Measurements from ENCODE around the gene ACIN1.

DNA sequence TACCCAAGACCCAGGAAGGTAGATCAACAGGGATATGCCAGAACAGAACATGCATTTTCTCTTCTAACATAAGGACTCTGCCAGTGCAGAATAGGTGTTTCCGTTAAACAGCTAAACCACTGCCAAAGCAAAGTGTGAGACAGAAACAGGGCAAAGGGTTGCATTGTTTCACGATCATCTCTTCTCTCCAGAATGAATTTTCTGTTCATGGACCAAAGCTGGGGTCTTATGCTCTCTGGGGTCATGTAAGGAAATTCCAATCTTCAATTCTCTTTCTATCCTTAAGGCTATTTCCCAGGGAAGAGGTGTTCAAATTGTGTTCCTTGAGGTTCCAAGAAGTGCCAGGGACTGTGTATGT lies 71.2 kb downstream of the ACIN1 start:
- TF ChIP-seq, protein P1, sequence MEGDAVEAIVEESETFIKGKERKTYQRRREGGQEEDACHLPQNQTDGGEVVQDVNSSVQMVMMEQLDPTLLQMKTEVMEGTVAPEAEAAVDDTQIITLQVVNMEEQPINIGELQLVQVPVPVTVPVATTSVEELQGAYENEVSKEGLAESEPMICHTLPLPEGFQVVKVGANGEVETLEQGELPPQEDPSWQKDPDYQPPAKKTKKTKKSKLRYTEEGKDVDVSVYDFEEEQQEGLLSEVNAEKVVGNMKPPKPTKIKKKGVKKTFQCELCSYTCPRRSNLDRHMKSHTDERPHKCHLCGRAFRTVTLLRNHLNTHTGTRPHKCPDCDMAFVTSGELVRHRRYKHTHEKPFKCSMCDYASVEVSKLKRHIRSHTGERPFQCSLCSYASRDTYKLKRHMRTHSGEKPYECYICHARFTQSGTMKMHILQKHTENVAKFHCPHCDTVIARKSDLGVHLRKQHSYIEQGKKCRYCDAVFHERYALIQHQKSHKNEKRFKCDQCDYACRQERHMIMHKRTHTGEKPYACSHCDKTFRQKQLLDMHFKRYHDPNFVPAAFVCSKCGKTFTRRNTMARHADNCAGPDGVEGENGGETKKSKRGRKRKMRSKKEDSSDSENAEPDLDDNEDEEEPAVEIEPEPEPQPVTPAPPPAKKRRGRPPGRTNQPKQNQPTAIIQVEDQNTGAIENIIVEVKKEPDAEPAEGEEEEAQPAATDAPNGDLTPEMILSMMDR (IDR thresholded peaks at IDR 0.05) = no peak
- no peak for TF ChIP-seq POLR2A (IDR thresholded peaks at IDR 0.05)
- no peak for TF ChIP-seq EP300 (IDR thresholded peaks at IDR 0.05)

Measured in ovary (tissue), 3 donors.